GM23338 (cell line): ENCODE results near the gene KRTAP4-11.

Experiments
- CTCF ChIP-seq, 2 experiments: fragments of 200-600 bp in 1 of 2; sonication (generic) in 1 of 2; conservative IDR thresholded peaks; 2 replicates each; pipeline versions ENCODE4 v1.5.1 to v1.6.1; 2016 to 2017; ENCODE audit warnings: antibody characterized with exemption in 2 of 2, low read depth in 2 of 2, mild to moderate bottlenecking in 2 of 2, moderate library complexity in 1 of 2
- EZH2phosphoT487 ChIP-seq: fragments of 200-600 bp; sonication (generic); IDR thresholded peaks from one replicate; pipeline ENCODE4 v1.8.1; 2018; ENCODE audit warnings: antibody characterized with exemption; ENCODE audit not compliant: unreplicated experiment
- POLR2AphosphoS5 ChIP-seq: IDR thresholded peaks from 2 replicates; pipeline ENCODE4 v1.6.1; 2016; ENCODE audit warnings: antibody characterized with exemption, low read depth
- REST ChIP-seq: IDR thresholded peaks from one replicate; pipeline ENCODE4 v1.6.1; 2018; ENCODE audit warnings: antibody characterized with exemption; ENCODE audit not compliant: unreplicated experiment

- TF ChIP-seq REST: no peak
- TF ChIP-seq POLR2AphosphoS5: no peak
- TF ChIP-seq CTCF (conservative IDR thresholded peaks at IDR 0.05; ENCODE audit: low read depth in 2 of 2): no peak
- no peak for TF ChIP-seq EZH2phosphoT487
Observed at GRCh38 chr17:41069031-41069430, 49.1 kb downstream of the KRTAP4-11 start.
